GM23338 (cell line): ENCODE data around the gene DCAF5. TPM values are rescaled to one million over a fixed set of nuclear protein-coding genes. Genes with fewer than 3 reads are reported as not detected.

ENCODE experiments used
- ATAC-seq: fragments of 200-7000 bp; cut with Tn5 transposase; 3 replicates; pipeline ENCODE4 v1.9.1; 2020
- DNase-seq: peaks from one replicate; pipeline ENCODE4 v3.0.0-alpha.2; 2015; ENCODE audit warnings: low spot score
- H2AFZ ChIP-seq: fragments of 200-600 bp; sonication (generic); 2 replicates; pipeline ENCODE4 v1.8.0; 2016; ENCODE audit warnings: antibody characterized with exemption, mild to moderate bottlenecking, moderate library complexity
- H3F3A ChIP-seq: fragments of 200-600 bp; sonication (generic); replicated peaks from 2 replicates; pipeline ENCODE4 v1.8.0; 2017; ENCODE audit warnings: antibody characterized with exemption, mixed run types, low read depth
- H3K27ac ChIP-seq: fragments of 200-600 bp; sonication (generic); 2 replicates; pipeline ENCODE4 v1.6.1; 2016; ENCODE audit warnings: low read depth
- H3K27me3 ChIP-seq: fragments of 200-600 bp; sonication (generic); 2 replicates; pipeline ENCODE4 v1.8.0; 2016; ENCODE audit warnings: mild to moderate bottlenecking, mixed run types, moderate library complexity; ENCODE audit not compliant: insufficient read depth
- H3K36me3 ChIP-seq: fragments of 200-600 bp; sonication (generic); 2 replicates; pipeline ENCODE4 v1.8.0; 2016; ENCODE audit warnings: mild to moderate bottlenecking; ENCODE audit not compliant: insufficient read depth
- H3K4me1 ChIP-seq: fragments of 200-600 bp; sonication (generic); 2 replicates; pipeline ENCODE4 v1.8.0; 2016; ENCODE audit warnings: mild to moderate bottlenecking, moderate library complexity; ENCODE audit not compliant: insufficient read depth
- H3K4me2 ChIP-seq: fragments of 200-600 bp; sonication (generic); 2 replicates; pipeline ENCODE4 v1.7.1; 2017; ENCODE audit warnings: mixed run types
- H3K4me3 ChIP-seq: fragments of 200-600 bp; sonication (generic); 2 replicates; pipeline ENCODE4 v1.6.1; 2016; ENCODE audit warnings: mixed run types
- H3K79me2 ChIP-seq: fragments of 200-600 bp; sonication (generic); replicated peaks from 2 replicates; pipeline ENCODE4 v1.8.0; 2017; ENCODE audit warnings: mild to moderate bottlenecking; ENCODE audit not compliant: insufficient read depth
- H3K9me2 ChIP-seq: fragments of 200-600 bp; sonication (generic); 2 replicates; pipeline ENCODE4 v1.8.0; 2017; ENCODE audit not compliant: insufficient read depth
- H4K20me1 ChIP-seq: fragments of 200-600 bp; sonication (generic); replicated peaks from 2 replicates; pipeline ENCODE4 v1.8.0; 2017; ENCODE audit warnings: mild to moderate bottlenecking; ENCODE audit not compliant: insufficient read depth
- H3K27ac Mint-ChIP-seq: 2 replicates; pipeline ENCODE4 v1.8.0; 2020; ENCODE audit warnings: inconsistent platforms, mild to moderate bottlenecking, moderate library complexity, mixed read lengths
- H3K27me3 Mint-ChIP-seq: 3 replicates; pipeline ENCODE4 v1.8.0; 2022; ENCODE audit warnings: low read depth, mild to moderate bottlenecking, moderate library complexity, mixed read lengths, inconsistent platforms; ENCODE audit not compliant: insufficient read depth, poor library complexity
- H3K36me3 Mint-ChIP-seq: 3 replicates; pipeline ENCODE4 v1.8.0; 2021; ENCODE audit warnings: low read depth, mild to moderate bottlenecking, inconsistent platforms, moderate library complexity, mixed read lengths
- H3K4me1 Mint-ChIP-seq: 3 replicates; pipeline ENCODE4 v1.8.0; 2020; ENCODE audit warnings: mild to moderate bottlenecking, inconsistent platforms, mixed read lengths
- H3K4me3 Mint-ChIP-seq: 3 replicates; pipeline ENCODE4 v1.8.0; 2021; ENCODE audit warnings: moderate library complexity, mild to moderate bottlenecking, inconsistent platforms, mixed read lengths
- H3K9me3 Mint-ChIP-seq: 3 replicates; pipeline ENCODE4 v1.8.0; 2020; ENCODE audit warnings: moderate library complexity, mild to moderate bottlenecking, inconsistent platforms, mixed read lengths
- EZH2phosphoT487 ChIP-seq: fragments of 200-600 bp; sonication (generic); IDR thresholded peaks from one replicate; pipeline ENCODE4 v1.8.1; 2018; ENCODE audit warnings: antibody characterized with exemption; ENCODE audit not compliant: unreplicated experiment
- NANOG ChIP-seq: IDR thresholded peaks from 2 replicates; pipeline ENCODE4 v1.6.1; 2016; ENCODE audit warnings: antibody characterized with exemption, borderline replicate concordance
- STAT1 ChIP-seq: IDR thresholded peaks from one replicate; pipeline ENCODE4 v1.6.1; 2016; ENCODE audit warnings: antibody characterized with exemption; ENCODE audit not compliant: unreplicated experiment
- ZNF114 ChIP-seq: fragments of 250-450 bp; sonication (Bioruptor Pico); IDR thresholded peaks from 2 replicates; pipeline ENCODE4 v1.5.0; 2020; ENCODE audit warnings: mild to moderate bottlenecking, moderate library complexity
- ZNF331 ChIP-seq: fragments of 250-450 bp; sonication (Bioruptor Pico); IDR thresholded peaks from 2 replicates; pipeline ENCODE4 v1.5.0; 2020; ENCODE audit warnings: low read depth, mild to moderate bottlenecking, moderate library complexity
- polyA plus RNA-seq: library from polyadenylated mRNA; unstranded; fragments of >200 nt; fragmentation: Nextera tagmentation; extraction: Ambion mirVana; gene quantifications from 2 replicates; pipeline ENCODE4 v1.2.1, GENCODE V29; 2016
- total RNA-seq: library from RNA; depleted of rRNA; stranded (reverse); fragments of >200 nt; shearing (Covaris generic); gene quantifications from 2 replicates; pipeline ENCODE4 v1.2.3, GENCODE V29; 2014
- TF ChIP-seq, protein P1 (sequence below): IDR thresholded peaks from one replicate; pipeline ENCODE4 v1.6.1; 2018; ENCODE audit warnings: antibody characterized with exemption; ENCODE audit not compliant: unreplicated experiment
- TF ChIP-seq, protein P2 (sequence below): fragments of 250-450 bp; sonication (Bioruptor Pico); IDR thresholded peaks from 2 replicates; pipeline ENCODE4 v1.5.0; 2020; ENCODE audit warnings: mild to moderate bottlenecking, moderate library complexity

Gene DCAF5
- total and polyA plus RNA-seq, 2 experiments from 2014 or later: 14.0 to 15.2 TPM

- TF ChIP-seq ZNF331 (CRISPR knock-in tag) (no peak), EZH2phosphoT487 (no peak)
These were observed 98.9 kb downstream of the DCAF5 start (continued) for GRCh38 chr14:69054030-69054429.

DNA sequence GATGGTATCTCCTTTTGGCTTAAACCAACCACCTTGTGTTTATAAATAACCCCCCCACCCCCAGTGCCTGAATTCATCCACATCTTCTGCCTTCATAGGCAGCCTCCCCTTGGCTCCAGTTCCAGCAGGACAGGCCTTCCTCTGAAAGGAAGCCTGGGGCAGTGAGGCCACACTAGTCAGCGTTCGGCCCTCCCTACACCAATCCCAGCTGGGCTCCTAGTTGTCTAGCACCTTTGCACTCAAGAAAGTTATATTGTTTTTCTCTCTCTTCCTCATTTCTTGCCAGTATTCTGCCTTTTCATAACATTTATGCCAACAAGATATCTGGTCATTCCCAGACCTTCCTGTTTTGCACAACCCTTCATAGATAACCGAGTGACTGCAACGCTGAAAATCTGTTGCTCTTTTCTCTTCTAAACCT is 100.7 kb downstream of the DCAF5 start:
- Histone ChIP-seq H3K4me3 (no peak overlapping the region), H3K27ac (no peak overlapping the region), H3K79me2 (no peaks in the 10 kb centered on the region), H3K27me3 (no peaks in the 10 kb centered on the region), H3K36me3 (no peaks in the 10 kb centered on the region), H3K4me1 (peaks cover 28% of the 10 kb centered on the region), H4K20me1 (no peaks in the 10 kb centered on the region), H3K9me2 (no peaks in the 10 kb centered on the region), H3F3A (no peaks in the 10 kb centered on the region), H2AFZ (no peak overlapping the region), H3K4me2 (no peak overlapping the region)
- Mint-ChIP-seq H3K27me3 (peaks cover 4% of the 10 kb centered on the region), H3K27ac (peak overlapping the region; percentile 9; the same call in 1 of the 2 replicates), H3K36me3 (peaks cover 23% of the 10 kb centered on the region), H3K4me1 (peaks cover 42% of the 10 kb centered on the region), H3K4me3 (no peak overlapping the region), H3K9me3 (no peaks in the 10 kb centered on the region)
- ATAC-seq: no peak
- DNase-seq: no peak
- no peak for TF ChIP-seq STAT1
- TF ChIP-seq, protein P1, sequence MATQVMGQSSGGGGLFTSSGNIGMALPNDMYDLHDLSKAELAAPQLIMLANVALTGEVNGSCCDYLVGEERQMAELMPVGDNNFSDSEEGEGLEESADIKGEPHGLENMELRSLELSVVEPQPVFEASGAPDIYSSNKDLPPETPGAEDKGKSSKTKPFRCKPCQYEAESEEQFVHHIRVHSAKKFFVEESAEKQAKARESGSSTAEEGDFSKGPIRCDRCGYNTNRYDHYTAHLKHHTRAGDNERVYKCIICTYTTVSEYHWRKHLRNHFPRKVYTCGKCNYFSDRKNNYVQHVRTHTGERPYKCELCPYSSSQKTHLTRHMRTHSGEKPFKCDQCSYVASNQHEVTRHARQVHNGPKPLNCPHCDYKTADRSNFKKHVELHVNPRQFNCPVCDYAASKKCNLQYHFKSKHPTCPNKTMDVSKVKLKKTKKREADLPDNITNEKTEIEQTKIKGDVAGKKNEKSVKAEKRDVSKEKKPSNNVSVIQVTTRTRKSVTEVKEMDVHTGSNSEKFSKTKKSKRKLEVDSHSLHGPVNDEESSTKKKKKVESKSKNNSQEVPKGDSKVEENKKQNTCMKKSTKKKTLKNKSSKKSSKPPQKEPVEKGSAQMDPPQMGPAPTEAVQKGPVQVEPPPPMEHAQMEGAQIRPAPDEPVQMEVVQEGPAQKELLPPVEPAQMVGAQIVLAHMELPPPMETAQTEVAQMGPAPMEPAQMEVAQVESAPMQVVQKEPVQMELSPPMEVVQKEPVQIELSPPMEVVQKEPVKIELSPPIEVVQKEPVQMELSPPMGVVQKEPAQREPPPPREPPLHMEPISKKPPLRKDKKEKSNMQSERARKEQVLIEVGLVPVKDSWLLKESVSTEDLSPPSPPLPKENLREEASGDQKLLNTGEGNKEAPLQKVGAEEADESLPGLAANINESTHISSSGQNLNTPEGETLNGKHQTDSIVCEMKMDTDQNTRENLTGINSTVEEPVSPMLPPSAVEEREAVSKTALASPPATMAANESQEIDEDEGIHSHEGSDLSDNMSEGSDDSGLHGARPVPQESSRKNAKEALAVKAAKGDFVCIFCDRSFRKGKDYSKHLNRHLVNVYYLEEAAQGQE: no peak
- TF ChIP-seq, protein P2, sequence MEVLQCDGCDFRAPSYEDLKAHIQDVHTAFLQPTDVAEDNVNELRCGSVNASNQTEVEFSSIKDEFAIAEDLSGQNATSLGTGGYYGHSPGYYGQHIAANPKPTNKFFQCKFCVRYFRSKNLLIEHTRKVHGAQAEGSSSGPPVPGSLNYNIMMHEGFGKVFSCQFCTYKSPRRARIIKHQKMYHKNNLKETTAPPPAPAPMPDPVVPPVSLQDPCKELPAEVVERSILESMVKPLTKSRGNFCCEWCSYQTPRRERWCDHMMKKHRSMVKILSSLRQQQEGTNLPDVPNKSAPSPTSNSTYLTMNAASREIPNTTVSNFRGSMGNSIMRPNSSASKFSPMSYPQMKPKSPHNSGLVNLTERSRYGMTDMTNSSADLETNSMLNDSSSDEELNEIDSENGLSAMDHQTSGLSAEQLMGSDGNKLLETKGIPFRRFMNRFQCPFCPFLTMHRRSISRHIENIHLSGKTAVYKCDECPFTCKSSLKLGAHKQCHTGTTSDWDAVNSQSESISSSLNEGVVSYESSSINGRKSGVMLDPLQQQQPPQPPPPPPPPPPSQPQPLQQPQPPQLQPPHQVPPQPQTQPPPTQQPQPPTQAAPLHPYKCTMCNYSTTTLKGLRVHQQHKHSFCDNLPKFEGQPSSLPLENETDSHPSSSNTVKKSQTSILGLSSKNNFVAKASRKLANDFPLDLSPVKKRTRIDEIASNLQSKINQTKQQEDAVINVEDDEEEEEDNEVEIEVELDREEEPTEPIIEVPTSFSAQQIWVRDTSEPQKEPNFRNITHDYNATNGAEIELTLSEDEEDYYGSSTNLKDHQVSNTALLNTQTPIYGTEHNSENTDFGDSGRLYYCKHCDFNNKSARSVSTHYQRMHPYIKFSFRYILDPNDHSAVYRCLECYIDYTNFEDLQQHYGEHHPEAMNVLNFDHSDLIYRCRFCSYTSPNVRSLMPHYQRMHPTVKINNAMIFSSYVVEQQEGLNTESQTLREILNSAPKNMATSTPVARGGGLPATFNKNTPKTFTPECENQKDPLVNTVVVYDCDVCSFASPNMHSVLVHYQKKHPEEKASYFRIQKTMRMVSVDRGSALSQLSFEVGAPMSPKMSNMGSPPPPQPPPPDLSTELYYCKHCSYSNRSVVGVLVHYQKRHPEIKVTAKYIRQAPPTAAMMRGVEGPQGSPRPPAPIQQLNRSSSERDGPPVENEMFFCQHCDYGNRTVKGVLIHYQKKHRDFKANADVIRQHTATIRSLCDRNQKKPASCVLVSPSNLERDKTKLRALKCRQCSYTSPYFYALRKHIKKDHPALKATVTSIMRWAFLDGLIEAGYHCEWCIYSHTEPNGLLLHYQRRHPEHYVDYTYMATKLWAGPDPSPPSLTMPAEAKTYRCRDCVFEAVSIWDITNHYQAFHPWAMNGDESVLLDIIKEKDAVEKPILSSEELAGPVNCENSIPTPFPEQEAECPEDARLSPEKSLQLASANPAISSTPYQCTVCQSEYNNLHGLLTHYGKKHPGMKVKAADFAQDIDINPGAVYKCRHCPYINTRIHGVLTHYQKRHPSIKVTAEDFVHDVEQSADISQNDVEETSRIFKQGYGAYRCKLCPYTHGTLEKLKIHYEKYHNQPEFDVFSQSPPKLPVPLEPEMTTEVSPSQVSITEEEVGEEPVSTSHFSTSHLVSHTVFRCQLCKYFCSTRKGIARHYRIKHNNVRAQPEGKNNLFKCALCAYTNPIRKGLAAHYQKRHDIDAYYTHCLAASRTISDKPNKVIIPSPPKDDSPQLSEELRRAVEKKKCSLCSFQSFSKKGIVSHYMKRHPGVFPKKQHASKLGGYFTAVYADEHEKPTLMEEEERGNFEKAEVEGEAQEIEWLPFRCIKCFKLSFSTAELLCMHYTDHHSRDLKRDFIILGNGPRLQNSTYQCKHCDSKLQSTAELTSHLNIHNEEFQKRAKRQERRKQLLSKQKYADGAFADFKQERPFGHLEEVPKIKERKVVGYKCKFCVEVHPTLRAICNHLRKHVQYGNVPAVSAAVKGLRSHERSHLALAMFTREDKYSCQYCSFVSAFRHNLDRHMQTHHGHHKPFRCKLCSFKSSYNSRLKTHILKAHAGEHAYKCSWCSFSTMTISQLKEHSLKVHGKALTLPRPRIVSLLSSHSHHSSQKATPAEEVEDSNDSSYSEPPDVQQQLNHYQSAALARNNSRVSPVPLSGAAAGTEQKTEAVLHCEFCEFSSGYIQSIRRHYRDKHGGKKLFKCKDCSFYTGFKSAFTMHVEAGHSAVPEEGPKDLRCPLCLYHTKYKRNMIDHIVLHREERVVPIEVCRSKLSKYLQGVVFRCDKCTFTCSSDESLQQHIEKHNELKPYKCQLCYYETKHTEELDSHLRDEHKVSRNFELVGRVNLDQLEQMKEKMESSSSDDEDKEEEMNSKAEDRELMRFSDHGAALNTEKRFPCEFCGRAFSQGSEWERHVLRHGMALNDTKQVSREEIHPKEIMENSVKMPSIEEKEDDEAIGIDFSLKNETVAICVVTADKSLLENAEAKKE (CRISPR knock-in tag): no peak
- TF ChIP-seq EZH2phosphoT487: no peak
- no peak for TF ChIP-seq NANOG
- TF ChIP-seq ZNF114 (CRISPR knock-in tag): no peak
